Transverse colon (tissue), 4 donors: ENCODE data around the gene IGFBP1.
A peak's percentile ranks its signal among the peaks of the same experiment; 100 is the strongest.

Experiments
- CTCF ChIP-seq, 5 experiments: fragments of 200-600 bp in 3 of 5; fragments of 450-650 bp in 2 of 5; sonication (generic) in 3 of 5; IDR thresholded peaks; 1 replicate in 2 of 5; 2 replicates in 3 of 5; pipeline ENCODE4 v1.5.1; 2016 to 2017; ENCODE audit warnings: antibody characterized with exemption in 5 of 5, inconsistent platforms in 3 of 5, mild to moderate bottlenecking in 2 of 5, moderate library complexity in 1 of 5
- POLR2AphosphoS5 ChIP-seq, 3 donors: sonication (generic); formaldehyde crosslinking; IDR thresholded peaks; one replicate each; pipeline ENCODE4 v1.6.1; 2016; ENCODE audit warnings: antibody characterized with exemption in 3 of 3

- TF ChIP-seq CTCF (IDR thresholded peaks at IDR 0.05) (peak; percentile 59 to 65 (median 63)), POLR2AphosphoS5 (IDR thresholded peaks at IDR 0.05) (no peak)
Measured at GRCh38 chr7:45921699-45922519, 33.6 kb downstream of the IGFBP1 start.
